AG10803 (cell line): ENCODE results near the gene GTPBP3.

Source experiments
- DNase-seq: peaks from one replicate; pipeline ENCODE4 v3.0.0; 2010; ENCODE audit warnings: low read depth
- H3K4me3 ChIP-seq: 2 replicates; pipeline ENCODE4 v1.5.1; 2011; ENCODE audit warnings: mild to moderate bottlenecking, low read length, control low read depth
- TF ChIP-seq, protein P1 (sequence below): conservative IDR thresholded peaks from 2 replicates; pipeline ENCODE4 v1.5.1; 2011; ENCODE audit warnings: mild to moderate bottlenecking, low read length, control low read depth, inconsistent platforms

GTPBP3 gene

GRCh38 chr19:17380426-17381138 lies 43.2 kb downstream of the GTPBP3 start:
- no peak for DNase-seq
- TF ChIP-seq, protein P1, sequence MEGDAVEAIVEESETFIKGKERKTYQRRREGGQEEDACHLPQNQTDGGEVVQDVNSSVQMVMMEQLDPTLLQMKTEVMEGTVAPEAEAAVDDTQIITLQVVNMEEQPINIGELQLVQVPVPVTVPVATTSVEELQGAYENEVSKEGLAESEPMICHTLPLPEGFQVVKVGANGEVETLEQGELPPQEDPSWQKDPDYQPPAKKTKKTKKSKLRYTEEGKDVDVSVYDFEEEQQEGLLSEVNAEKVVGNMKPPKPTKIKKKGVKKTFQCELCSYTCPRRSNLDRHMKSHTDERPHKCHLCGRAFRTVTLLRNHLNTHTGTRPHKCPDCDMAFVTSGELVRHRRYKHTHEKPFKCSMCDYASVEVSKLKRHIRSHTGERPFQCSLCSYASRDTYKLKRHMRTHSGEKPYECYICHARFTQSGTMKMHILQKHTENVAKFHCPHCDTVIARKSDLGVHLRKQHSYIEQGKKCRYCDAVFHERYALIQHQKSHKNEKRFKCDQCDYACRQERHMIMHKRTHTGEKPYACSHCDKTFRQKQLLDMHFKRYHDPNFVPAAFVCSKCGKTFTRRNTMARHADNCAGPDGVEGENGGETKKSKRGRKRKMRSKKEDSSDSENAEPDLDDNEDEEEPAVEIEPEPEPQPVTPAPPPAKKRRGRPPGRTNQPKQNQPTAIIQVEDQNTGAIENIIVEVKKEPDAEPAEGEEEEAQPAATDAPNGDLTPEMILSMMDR: no peak

GRCh38 chr19:17385878-17386611 lies 48.7 kb downstream of the GTPBP3 start:
- TF ChIP-seq, protein P1: peak; percentile 92
- peak; percentile 23 for DNase-seq
- no peak overlapping the region for H3K4me3 ChIP-seq

More at GRCh38 chr19:17380426-17381138, 43.2 kb downstream of the GTPBP3 start:
- no peak overlapping the region for H3K4me3 ChIP-seq

GRCh38 chr19:17389288-17389687 lies 51.9 kb downstream of the GTPBP3 start:
- no peak overlapping the region for H3K4me3 ChIP-seq
- TF ChIP-seq, protein P1: no peak
- DNase-seq: no peak

DNA sequence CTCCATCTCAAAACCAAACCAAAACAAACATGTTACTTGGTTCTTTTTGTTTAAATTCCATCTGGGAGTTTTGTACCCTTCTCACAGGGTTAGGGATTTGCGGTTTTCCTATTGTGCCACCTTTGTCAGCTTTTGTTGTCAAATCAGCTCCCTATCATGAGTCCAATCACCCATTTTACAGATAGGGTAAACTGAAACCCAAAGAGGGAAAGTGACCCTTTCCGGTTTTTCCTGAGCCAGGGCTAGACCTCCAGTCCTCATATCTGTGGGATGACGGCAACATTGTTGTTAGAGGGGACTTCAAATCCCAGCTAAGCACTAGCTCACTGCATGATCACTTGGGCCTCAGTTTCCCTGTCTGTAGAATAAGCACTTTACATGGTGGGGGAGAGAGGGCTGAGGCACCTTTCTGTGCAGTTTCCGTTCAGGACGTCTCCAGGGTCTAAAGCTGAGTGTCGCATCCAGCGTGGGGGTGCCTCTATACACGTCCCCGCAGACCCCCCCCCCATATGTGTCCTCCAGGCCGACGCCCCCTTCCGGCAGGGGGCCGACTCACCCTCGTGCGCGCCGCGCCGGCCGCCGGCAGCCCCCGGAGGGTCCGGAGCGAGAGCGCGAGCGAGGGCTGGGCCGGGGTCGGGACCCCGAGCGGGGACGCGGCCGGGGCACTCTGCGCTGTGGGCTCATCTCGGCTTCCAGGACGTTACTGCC lies 52.8 kb downstream of the GTPBP3 start:
- no peak for DNase-seq
- TF ChIP-seq, protein P1: no peak; the same call in 1 of the 2 replicates
- H3K4me3 ChIP-seq: peak overlapping the region; percentile 70

DNA sequence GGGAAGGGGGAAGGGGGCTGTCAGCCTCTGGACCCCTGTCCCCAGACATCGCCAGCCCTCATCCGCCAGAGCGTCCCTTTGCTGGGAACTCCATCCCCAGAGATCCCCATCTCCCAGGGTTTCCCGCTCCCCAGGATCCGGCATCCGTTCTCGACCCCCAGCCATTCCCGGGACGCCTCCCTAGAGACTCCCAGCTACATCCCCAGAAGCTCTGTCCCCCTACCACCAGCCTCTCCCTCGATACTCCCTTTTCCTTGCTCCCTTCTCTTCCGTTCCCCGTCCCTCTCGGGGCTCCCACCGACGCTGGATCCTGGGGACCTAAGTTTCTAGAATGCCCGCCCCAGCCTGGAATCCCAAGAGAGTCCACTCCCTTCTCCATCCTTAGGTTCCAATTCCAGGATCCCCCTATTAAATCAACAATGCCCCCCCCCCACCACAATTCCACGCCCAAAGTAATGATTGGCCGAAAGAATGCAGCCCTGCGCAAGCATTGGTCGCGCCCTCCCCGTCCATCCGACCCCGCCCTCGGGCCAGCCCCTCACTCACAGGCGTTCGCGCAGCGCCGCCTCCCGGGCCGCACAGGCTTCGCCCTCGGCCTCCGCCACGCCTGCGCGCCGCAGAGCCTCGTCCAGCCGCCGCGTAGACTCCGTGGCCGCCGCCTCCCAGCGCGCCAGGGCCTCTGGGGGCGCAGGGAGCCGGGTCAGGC lies 53.5 kb downstream of the GTPBP3 start:
- peak; percentile 84 for DNase-seq
- H3K4me3 ChIP-seq: peak overlapping the region; percentile 70
- TF ChIP-seq, protein P1: peak; percentile 45

DNA sequence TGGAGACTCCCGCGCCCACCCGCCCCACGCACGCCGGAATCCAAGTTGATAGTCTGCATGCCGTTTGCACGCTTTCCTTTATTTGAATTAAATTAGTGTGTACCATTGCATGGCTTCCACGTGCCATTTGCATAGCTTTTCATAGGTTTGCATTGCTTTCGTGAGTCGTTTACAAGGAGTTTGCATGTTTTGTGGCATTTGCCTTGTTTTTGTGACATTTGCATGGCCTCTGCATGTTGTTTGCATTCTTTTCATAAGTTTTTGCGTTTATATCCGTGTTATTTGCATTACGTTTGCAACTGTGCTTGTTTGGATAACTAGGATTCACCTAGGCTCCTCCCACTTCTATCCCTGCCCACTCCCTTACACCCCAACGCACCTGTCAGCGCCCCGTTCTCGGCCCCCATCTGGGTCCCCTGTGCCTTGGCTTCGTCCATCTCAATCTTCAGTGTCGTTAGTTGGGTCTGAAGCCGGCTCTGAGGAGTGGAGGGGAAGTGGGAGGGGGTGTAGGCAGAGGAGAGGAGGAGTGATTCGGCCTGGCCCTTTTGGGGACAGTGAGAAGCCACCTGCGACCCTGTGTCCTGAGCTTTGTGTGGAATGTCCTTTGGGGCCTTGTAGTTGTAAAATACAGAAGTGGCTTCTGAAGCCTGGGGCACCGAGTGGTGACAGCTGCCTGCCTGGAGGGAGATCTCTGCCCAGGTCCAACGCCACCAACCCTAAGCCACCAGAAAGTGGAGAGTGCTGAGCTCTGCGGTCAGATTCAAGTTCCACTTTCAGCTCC lies 54.2 kb downstream of the GTPBP3 start:
- TF ChIP-seq, protein P1: no peak
- peak overlapping the region; percentile 50 for H3K4me3 ChIP-seq
- DNase-seq: no peak
